ENCODE data around the gene COL11A2. TPM values are rescaled to one million over a fixed set of nuclear protein-coding genes. Genes with fewer than 3 reads are reported as not detected.

The COL11A2 gene
- polyA plus RNA-seq, 1 of the 3 experiments (the other 2 are of a cell fraction) = 0.99 TPM

DNA sequence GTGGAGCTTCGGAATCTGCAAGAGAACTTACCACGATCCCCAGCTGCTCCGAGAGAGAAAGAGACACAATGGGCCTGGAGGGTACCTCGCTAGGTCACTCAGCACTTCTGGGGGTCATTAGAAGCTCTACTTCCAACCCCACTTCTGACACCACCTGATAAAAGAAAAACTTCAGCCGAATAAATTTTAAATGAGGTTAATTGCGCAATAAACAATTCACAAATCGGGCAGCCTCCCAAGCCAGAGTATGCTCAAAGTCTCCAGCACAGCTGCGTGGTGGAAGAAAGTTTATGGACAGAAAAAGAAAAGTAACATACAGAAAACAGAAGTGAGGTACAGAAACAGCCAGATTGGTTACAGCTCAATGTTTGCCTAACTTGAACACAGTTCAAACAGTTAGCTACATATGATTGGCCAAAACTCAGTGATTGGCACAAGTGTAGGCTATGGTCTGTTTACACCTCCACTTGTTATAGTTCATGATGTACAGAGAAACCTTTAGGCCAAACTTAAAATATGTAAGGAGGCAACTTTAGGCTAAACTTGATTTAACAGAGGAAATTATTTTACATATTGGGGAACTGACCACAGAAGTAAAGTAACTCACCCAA, 52.6 kb downstream of the COL11A2 start:
- WGBS (ENCODE audit: low lambda C conversion rate) = 7% methylated on average over 7 of the region's 8 CpGs
- ChIA-PET POLR2A (no interaction called here), CTCF (interaction anchor here (1.0 to 4.9 kb wide), 6 partner anchors 9 to 272 kb away, joined by 4 to 35 read pairs (median 6); no protein-coding TSS in a partner anchor)
- Histone ChIP-seq H3K27ac (ENCODE audit: low read depth in 2 of 2, low read length in 1 of 2) (no peak overlapping the region), H3K27me3 (ENCODE audit: insufficient read depth) (peaks cover 75% of the 10 kb centered on the region), H3K4me1 (ENCODE audit: control insufficient read depth in 1 of 2, insufficient read depth in 2 of 2, low read depth in 1 of 2, low read length in 1 of 2) (no peaks in the 10 kb centered on the region), H2AFZ (ENCODE audit: low read depth) (no peak overlapping the region), H3K9me2 (no peaks in the 10 kb centered on the region), H3K36me3 (replicated peaks in 1 of 2; ENCODE audit: control insufficient read depth in 1 of 2, insufficient read depth in 2 of 2, low read length in 1 of 2) (no peaks in the 10 kb centered on the region), H3K9ac (no peak overlapping the region), H4K20me1 (ENCODE audit: insufficient read depth) (no peaks in the 10 kb centered on the region), H3K79me2 (ENCODE audit: insufficient read depth) (no peaks in the 10 kb centered on the region), H3F3A (replicated peaks; ENCODE audit: insufficient read depth) (no peaks in the 10 kb centered on the region), H3K9me3 (no peaks in the 10 kb centered on the region), H3K4me3 (ENCODE audit: low read depth in 2 of 2, low read length in 1 of 2) (no peak overlapping the region), H3K4me2 (no peak overlapping the region)
- TF ChIP-seq CHD2 (IDR thresholded peaks at IDR 0.05; ENCODE audit: low read length, partially characterized antibody) (no peak), TEAD4 (IDR thresholded peaks at IDR 0.05; ENCODE audit: borderline replicate concordance, insufficient read depth) (no peak), NFIC (IDR thresholded peaks at IDR 0.05; ENCODE audit: borderline replicate concordance) (no peak), TCF12 (IDR thresholded peaks at IDR 0.05) (no peak), FOXJ3 (CRISPR knock-in tag; IDR thresholded peaks at IDR 0.05) (no peak), TAF1 (IDR thresholded peaks at IDR 0.05; ENCODE audit: borderline replicate concordance, low read depth, low read length) (no peak)
- TF ChIP-seq, protein P1, sequence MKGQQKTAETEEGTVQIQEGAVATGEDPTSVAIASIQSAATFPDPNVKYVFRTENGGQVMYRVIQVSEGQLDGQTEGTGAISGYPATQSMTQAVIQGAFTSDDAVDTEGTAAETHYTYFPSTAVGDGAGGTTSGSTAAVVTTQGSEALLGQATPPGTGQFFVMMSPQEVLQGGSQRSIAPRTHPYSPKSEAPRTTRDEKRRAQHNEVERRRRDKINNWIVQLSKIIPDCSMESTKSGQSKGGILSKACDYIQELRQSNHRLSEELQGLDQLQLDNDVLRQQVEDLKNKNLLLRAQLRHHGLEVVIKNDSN (IDR thresholded peaks at IDR 0.05; ENCODE audit: borderline replicate concordance, low read depth) = no peak
- no peak for DNase-seq

DNA sequence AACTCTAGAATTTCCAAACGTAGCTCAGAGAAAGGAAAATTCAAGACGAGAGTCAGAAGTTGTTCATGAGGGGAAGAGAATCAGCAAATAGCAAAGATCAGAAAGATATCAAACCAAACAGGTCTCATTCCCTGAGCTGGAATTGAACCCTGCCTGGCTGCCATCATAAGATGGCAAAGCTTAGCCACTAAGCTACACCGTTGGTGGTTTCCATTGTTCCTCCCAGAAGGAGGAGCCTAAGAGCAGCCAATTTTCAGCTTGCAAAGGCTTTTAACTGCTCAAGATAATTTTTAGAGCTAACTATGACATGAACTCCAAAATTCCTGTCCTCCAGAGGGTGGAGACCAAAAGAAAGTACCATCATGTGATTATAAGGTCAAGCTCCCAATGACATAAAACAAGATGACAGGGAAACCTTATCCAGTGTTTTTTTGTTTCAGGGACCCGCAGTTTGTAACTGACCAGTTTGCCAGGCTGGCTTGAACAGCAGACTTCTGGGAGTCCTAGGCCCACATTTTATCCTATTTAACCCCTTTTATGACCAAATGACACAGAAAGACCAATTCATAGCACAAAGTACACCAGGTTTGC, 55.9 kb downstream of the COL11A2 start:
- Histone ChIP-seq H3K4me2 (no peak overlapping the region), H3K27me3 (ENCODE audit: insufficient read depth) (peaks cover 63% of the 10 kb centered on the region), H3K4me3 (ENCODE audit: low read depth in 2 of 2, low read length in 1 of 2) (no peak overlapping the region), H3K79me2 (ENCODE audit: insufficient read depth) (no peaks in the 10 kb centered on the region), H3K4me1 (ENCODE audit: control insufficient read depth in 1 of 2, insufficient read depth in 2 of 2, low read depth in 1 of 2, low read length in 1 of 2) (no peaks in the 10 kb centered on the region), H3K9ac (no peak overlapping the region), H3K27ac (ENCODE audit: low read depth in 2 of 2, low read length in 1 of 2) (no peak overlapping the region), H3K36me3 (replicated peaks in 1 of 2; ENCODE audit: control insufficient read depth in 1 of 2, insufficient read depth in 2 of 2, low read length in 1 of 2) (no peaks in the 10 kb centered on the region), H4K20me1 (ENCODE audit: insufficient read depth) (no peaks in the 10 kb centered on the region), H3K9me2 (no peaks in the 10 kb centered on the region), H3F3A (replicated peaks; ENCODE audit: insufficient read depth) (no peaks in the 10 kb centered on the region), H3K9me3 (no peaks in the 10 kb centered on the region), H2AFZ (ENCODE audit: low read depth) (no peak overlapping the region)
- DNase-seq = no peak
- CTCF ChIA-PET = interaction anchor here (1.6 to 5.4 kb wide), 5 partner anchors 11 to 122 kb away, joined by 5 to 35 read pairs (median 20); no protein-coding TSS in a partner anchor
- 20% methylated on average over 4 of the region's 4 CpGs for WGBS (ENCODE audit: low lambda C conversion rate)
- POLR2A ChIA-PET = no interaction called here
- TF ChIP-seq CHD2 (IDR thresholded peaks at IDR 0.05; ENCODE audit: low read length, partially characterized antibody) (no peak), GATA2 (CRISPR knock-in tag; IDR thresholded peaks at IDR 0.05) (no peak), JUND (IDR thresholded peaks at IDR 0.05) (no peak), GABPA (IDR thresholded peaks at IDR 0.05; ENCODE audit: low read depth) (no peak), FOXJ3 (CRISPR knock-in tag; IDR thresholded peaks at IDR 0.05) (no peak), FOXM1 (IDR thresholded peaks at IDR 0.05; ENCODE audit: low read depth) (no peak), RXRA (IDR thresholded peaks at IDR 0.05; ENCODE audit: borderline replicate concordance, low read depth) (no peak), TEAD4 (IDR thresholded peaks at IDR 0.05; ENCODE audit: borderline replicate concordance, insufficient read depth) (no peak), ELF1 (IDR thresholded peaks at IDR 0.05) (no peak), POLR2AphosphoS5 (IDR thresholded peaks at IDR 0.05; ENCODE audit: low read depth, low read length) (no peak), RAD21 (IDR thresholded peaks at IDR 0.05; ENCODE audit: low read length) (no peak), NRF1 (IDR thresholded peaks at IDR 0.05; ENCODE audit: low read depth, low read length) (no peak), MXI1 (IDR thresholded peaks at IDR 0.05; ENCODE audit: low read depth, low read length) (no peak), EZH2phosphoT487 (IDR thresholded peaks at IDR 0.05; ENCODE audit: borderline replicate concordance, low read depth) (no peak), NFIC (IDR thresholded peaks at IDR 0.05; ENCODE audit: borderline replicate concordance) (no peak)
- TF ChIP-seq, protein P2, sequence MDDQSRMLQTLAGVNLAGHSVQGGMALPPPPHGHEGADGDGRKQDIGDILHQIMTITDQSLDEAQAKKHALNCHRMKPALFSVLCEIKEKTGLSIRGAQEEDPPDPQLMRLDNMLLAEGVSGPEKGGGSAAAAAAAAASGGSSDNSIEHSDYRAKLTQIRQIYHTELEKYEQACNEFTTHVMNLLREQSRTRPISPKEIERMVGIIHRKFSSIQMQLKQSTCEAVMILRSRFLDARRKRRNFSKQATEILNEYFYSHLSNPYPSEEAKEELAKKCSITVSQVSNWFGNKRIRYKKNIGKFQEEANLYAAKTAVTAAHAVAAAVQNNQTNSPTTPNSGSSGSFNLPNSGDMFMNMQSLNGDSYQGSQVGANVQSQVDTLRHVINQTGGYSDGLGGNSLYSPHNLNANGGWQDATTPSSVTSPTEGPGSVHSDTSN (IDR thresholded peaks at IDR 0.05) = no peak
- TF ChIP-seq, protein P3, sequence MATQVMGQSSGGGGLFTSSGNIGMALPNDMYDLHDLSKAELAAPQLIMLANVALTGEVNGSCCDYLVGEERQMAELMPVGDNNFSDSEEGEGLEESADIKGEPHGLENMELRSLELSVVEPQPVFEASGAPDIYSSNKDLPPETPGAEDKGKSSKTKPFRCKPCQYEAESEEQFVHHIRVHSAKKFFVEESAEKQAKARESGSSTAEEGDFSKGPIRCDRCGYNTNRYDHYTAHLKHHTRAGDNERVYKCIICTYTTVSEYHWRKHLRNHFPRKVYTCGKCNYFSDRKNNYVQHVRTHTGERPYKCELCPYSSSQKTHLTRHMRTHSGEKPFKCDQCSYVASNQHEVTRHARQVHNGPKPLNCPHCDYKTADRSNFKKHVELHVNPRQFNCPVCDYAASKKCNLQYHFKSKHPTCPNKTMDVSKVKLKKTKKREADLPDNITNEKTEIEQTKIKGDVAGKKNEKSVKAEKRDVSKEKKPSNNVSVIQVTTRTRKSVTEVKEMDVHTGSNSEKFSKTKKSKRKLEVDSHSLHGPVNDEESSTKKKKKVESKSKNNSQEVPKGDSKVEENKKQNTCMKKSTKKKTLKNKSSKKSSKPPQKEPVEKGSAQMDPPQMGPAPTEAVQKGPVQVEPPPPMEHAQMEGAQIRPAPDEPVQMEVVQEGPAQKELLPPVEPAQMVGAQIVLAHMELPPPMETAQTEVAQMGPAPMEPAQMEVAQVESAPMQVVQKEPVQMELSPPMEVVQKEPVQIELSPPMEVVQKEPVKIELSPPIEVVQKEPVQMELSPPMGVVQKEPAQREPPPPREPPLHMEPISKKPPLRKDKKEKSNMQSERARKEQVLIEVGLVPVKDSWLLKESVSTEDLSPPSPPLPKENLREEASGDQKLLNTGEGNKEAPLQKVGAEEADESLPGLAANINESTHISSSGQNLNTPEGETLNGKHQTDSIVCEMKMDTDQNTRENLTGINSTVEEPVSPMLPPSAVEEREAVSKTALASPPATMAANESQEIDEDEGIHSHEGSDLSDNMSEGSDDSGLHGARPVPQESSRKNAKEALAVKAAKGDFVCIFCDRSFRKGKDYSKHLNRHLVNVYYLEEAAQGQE (IDR thresholded peaks at IDR 0.05; ENCODE audit: low read depth, low read length) = no peak
- TF ChIP-seq, protein P4, sequence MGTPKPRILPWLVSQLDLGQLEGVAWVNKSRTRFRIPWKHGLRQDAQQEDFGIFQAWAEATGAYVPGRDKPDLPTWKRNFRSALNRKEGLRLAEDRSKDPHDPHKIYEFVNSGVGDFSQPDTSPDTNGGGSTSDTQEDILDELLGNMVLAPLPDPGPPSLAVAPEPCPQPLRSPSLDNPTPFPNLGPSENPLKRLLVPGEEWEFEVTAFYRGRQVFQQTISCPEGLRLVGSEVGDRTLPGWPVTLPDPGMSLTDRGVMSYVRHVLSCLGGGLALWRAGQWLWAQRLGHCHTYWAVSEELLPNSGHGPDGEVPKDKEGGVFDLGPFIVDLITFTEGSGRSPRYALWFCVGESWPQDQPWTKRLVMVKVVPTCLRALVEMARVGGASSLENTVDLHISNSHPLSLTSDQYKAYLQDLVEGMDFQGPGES (IDR thresholded peaks at IDR 0.05; ENCODE audit: low read depth, low read length) = no peak

Measured in SK-N-SH (cell line).